Measurements from ENCODE around the gene SHISA7.

Gene SHISA7

DNA sequence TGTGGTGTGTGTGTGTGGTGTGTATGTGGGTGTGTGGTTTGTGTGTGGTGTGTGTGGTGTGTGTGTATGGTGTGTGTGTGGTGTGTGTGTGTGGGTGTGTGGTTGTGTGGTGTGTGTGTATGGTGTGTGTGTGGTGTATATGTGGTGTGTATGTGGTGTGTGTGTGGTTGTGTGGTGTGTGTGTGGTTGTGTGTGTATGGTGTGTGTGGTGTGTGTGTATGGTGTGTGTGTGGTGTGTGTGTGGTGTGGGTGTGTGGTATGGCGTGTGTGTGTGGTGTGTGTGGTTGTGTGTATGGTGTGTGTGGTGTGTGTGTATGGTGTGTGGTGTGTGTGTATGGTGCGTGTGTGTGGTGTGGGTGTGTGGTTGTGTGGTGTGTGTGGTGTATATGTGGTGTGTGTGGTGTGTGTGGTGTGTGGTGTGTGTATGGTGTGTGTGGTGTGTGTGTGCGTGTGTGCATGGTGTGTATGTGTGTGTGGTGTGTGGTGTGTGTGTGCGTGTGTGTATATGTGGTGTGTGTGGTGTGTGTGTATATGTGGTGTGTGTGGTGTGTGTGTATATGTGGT lies 8.7 kb downstream of the SHISA7 start:
- POLR2A ChIA-PET: no interaction called here
- TF ChIP-seq ZNF239 (tag by site-specific recombination; IDR thresholded peaks at IDR 0.05) (peak; percentile 61; the same call in 1 of the 2 replicates), ZNF600 (tag by site-specific recombination; IDR thresholded peaks at IDR 0.05) (no peak), ZNF529 (tag by site-specific recombination; IDR thresholded peaks at IDR 0.05; ENCODE audit: insufficient replicate concordance) (no peak), ZNF114 (tag by site-specific recombination; IDR thresholded peaks at IDR 0.05) (0 out of 2 replicates have a peak, but pooled peaks have one; percentile 44), ZNF202 (tag by site-specific recombination; IDR thresholded peaks at IDR 0.05; ENCODE audit: borderline replicate concordance) (no peak), ZSCAN23 (tag by site-specific recombination; IDR thresholded peaks at IDR 0.05) (no peak), HOXD13 (CRISPR knock-in tag; IDR thresholded peaks at IDR 0.05; ENCODE audit: borderline replicate concordance) (0 out of 2 replicates have a peak, but pooled peaks have one; percentile 10), ZNF311 (tag by site-specific recombination; IDR thresholded peaks at IDR 0.05; ENCODE audit: borderline replicate concordance) (peak; percentile 33; the same call in 1 of the 2 replicates), MZF1 (tag by site-specific recombination; IDR thresholded peaks at IDR 0.05; ENCODE audit: borderline replicate concordance) (no peak), ZFHX2 (tag by site-specific recombination; conservative IDR thresholded peaks at IDR 0.05) (peak; percentile 36; the same call in 1 of the 2 replicates), ZNF112 (tag by site-specific recombination; IDR thresholded peaks at IDR 0.05) (no peak), ZNF426 (tag by site-specific recombination; IDR thresholded peaks at IDR 0.05) (no peak)
- Histone ChIP-seq H3K36me3 (ENCODE audit: control insufficient read depth in 2 of 2, insufficient read depth in 1 of 2, low read length in 2 of 2) (no peaks in the 10 kb centered on the region), H3K4me3 (ENCODE audit: low read depth, low read length) (no peak overlapping the region), H3K27ac (ENCODE audit: extremely low read depth, low read depth, low read length) (no peak overlapping the region), H3K4me1 (ENCODE audit: control insufficient read depth, insufficient read depth, low read length) (no peaks in the 10 kb centered on the region; the same call in 1 of the 2 replicates), H3K9me3 (ENCODE audit: control insufficient read depth, insufficient read depth, low read depth, low read length) (no peaks in the 10 kb centered on the region)
- CTCF ChIA-PET: no interaction called here

DNA sequence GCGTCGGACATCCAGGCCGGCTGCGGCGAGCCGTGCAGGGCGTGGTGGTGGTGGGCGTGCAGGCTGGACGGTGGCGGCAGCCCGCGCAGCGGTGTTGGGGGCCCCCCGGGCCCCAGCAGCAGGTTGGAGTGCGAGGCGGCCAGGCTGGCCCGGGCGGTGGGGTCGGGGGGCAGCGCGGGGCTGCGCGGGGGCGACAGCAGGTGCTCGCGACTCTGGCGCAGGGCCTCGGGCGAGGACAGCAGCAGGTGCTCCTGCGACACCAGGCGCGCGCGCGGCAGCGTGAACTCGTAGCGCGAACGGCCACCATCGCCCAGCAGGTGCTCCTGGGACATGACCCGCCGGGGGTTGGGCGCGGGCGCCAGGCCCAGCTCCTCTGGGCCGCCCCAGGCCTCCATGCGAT lies 9.8 kb downstream of the SHISA7 start:
- H3K27ac ChIP-seq (ENCODE audit: extremely low read depth, low read depth, low read length): no peak overlapping the region
- no peak overlapping the region for H3K4me3 ChIP-seq (ENCODE audit: low read depth, low read length)
- H3K4me1 ChIP-seq (ENCODE audit: control insufficient read depth, insufficient read depth, low read length): no peaks in the 10 kb centered on the region; the same call in 1 of the 2 replicates
- ChIA-PET POLR2A (no interaction called here), CTCF (no interaction called here)
- no peaks in the 10 kb centered on the region for H3K9me3 ChIP-seq (ENCODE audit: control insufficient read depth, insufficient read depth, low read depth, low read length)
- H3K36me3 ChIP-seq (ENCODE audit: control insufficient read depth in 2 of 2, insufficient read depth in 1 of 2, low read length in 2 of 2): no peaks in the 10 kb centered on the region
- no peak for TF ChIP-seq BCL11B (tag by site-specific recombination; IDR thresholded peaks at IDR 0.05; ENCODE audit: low read depth)
- TF ChIP-seq ZNF664 (tag by site-specific recombination; IDR thresholded peaks at IDR 0.05): no peak
- TF ChIP-seq ZNF184 (tag by site-specific recombination; IDR thresholded peaks at IDR 0.05): no peak
- no peak for TF ChIP-seq ZNF501 (tag by site-specific recombination; IDR thresholded peaks at IDR 0.05)
- TF ChIP-seq ZNF169 (tag by site-specific recombination; IDR thresholded peaks at IDR 0.05): no peak
- no peak for TF ChIP-seq ZNF175 (tag by site-specific recombination; IDR thresholded peaks at IDR 0.05)
- no peak for TF ChIP-seq SCRT1 (tag by site-specific recombination; IDR thresholded peaks at IDR 0.05; ENCODE audit: borderline replicate concordance)
- no peak for TF ChIP-seq KLF1 (tag by site-specific recombination; IDR thresholded peaks at IDR 0.05)
- no peak for TF ChIP-seq ZNF585B (tag by site-specific recombination; IDR thresholded peaks at IDR 0.05)
- TF ChIP-seq, protein P1, sequence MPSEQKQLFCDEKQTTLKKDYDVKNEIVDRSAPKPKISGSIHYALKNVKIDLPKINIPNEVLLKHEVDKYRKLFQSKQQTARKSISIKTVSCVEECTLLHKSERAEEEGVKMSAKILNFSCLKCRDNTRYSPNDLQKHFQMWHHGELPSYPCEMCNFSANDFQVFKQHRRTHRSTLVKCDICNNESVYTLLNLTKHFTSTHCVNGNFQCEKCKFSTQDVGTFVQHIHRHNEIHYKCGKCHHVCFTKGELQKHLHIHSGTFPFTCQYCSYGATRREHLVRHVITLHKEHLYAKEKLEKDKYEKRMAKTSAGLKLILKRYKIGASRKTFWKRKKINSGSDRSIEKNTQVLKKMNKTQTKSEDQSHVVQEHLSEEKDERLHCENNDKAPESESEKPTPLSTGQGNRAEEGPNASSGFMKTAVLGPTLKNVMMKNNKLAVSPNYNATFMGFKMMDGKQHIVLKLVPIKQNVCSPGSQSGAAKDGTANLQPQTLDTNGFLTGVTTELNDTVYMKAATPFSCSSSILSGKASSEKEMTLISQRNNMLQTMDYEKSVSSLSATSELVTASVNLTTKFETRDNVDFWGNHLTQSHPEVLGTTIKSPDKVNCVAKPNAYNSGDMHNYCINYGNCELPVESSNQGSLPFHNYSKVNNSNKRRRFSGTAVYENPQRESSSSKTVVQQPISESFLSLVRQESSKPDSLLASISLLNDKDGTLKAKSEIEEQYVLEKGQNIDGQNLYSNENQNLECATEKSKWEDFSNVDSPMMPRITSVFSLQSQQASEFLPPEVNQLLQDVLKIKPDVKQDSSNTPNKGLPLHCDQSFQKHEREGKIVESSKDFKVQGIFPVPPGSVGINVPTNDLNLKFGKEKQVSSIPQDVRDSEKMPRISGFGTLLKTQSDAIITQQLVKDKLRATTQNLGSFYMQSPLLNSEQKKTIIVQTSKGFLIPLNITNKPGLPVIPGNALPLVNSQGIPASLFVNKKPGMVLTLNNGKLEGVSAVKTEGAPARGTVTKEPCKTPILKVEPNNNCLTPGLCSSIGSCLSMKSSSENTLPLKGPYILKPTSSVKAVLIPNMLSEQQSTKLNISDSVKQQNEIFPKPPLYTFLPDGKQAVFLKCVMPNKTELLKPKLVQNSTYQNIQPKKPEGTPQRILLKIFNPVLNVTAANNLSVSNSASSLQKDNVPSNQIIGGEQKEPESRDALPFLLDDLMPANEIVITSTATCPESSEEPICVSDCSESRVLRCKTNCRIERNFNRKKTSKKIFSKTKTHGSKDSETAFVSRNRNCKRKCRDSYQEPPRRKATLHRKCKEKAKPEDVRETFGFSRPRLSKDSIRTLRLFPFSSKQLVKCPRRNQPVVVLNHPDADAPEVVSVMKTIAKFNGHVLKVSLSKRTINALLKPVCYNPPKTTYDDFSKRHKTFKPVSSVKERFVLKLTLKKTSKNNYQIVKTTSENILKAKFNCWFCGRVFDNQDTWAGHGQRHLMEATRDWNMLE (tag by site-specific recombination; conservative IDR thresholded peaks at IDR 0.05; ENCODE audit: low read depth): no peak
- no peak for TF ChIP-seq YY2 (tag by site-specific recombination; IDR thresholded peaks at IDR 0.05)
- TF ChIP-seq ZNF548 (tag by site-specific recombination; IDR thresholded peaks at IDR 0.05): no peak
- no peak for TF ChIP-seq ZNF785 (tag by site-specific recombination; IDR thresholded peaks at IDR 0.05)
- TF ChIP-seq ZNF404 (tag by site-specific recombination; IDR thresholded peaks at IDR 0.05): no peak
